ENCODE measurements around the gene PHACTR1.

DNA sequence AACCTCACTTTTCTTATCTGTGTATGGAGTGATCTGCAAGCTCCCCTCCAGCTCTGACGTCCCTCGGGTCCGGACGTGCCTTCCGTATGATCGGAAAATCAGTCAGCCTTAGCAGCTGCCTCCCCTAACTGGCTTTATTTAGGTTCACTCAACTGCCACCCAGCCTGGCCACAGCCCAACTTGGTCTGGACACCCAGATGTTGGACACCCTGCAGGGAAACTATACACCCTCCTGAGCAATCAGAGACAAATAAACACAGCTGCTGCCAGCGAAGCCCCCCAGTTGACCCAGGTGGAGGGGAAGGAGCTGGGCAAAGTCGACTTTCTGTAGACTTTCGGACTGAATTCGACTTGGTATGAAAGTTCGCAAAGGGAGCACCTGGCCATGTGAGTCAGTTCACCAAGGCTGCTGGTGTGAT lies 582.8 kb downstream of the PHACTR1 start:
- TF ChIP-seq GABPA (IDR thresholded peaks at IDR 0.05; ENCODE audit: low read depth) (no peak), POLR2AphosphoS5 (IDR thresholded peaks at IDR 0.05; ENCODE audit: low read depth) (no peak), SPI1 (IDR thresholded peaks at IDR 0.05; ENCODE audit: borderline replicate concordance, low read depth) (no peak)
- TF ChIP-seq, protein P1, sequence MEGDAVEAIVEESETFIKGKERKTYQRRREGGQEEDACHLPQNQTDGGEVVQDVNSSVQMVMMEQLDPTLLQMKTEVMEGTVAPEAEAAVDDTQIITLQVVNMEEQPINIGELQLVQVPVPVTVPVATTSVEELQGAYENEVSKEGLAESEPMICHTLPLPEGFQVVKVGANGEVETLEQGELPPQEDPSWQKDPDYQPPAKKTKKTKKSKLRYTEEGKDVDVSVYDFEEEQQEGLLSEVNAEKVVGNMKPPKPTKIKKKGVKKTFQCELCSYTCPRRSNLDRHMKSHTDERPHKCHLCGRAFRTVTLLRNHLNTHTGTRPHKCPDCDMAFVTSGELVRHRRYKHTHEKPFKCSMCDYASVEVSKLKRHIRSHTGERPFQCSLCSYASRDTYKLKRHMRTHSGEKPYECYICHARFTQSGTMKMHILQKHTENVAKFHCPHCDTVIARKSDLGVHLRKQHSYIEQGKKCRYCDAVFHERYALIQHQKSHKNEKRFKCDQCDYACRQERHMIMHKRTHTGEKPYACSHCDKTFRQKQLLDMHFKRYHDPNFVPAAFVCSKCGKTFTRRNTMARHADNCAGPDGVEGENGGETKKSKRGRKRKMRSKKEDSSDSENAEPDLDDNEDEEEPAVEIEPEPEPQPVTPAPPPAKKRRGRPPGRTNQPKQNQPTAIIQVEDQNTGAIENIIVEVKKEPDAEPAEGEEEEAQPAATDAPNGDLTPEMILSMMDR (IDR thresholded peaks at IDR 0.05; ENCODE audit: insufficient read depth, low read length) = no peak
- TF ChIP-seq, protein P2, sequence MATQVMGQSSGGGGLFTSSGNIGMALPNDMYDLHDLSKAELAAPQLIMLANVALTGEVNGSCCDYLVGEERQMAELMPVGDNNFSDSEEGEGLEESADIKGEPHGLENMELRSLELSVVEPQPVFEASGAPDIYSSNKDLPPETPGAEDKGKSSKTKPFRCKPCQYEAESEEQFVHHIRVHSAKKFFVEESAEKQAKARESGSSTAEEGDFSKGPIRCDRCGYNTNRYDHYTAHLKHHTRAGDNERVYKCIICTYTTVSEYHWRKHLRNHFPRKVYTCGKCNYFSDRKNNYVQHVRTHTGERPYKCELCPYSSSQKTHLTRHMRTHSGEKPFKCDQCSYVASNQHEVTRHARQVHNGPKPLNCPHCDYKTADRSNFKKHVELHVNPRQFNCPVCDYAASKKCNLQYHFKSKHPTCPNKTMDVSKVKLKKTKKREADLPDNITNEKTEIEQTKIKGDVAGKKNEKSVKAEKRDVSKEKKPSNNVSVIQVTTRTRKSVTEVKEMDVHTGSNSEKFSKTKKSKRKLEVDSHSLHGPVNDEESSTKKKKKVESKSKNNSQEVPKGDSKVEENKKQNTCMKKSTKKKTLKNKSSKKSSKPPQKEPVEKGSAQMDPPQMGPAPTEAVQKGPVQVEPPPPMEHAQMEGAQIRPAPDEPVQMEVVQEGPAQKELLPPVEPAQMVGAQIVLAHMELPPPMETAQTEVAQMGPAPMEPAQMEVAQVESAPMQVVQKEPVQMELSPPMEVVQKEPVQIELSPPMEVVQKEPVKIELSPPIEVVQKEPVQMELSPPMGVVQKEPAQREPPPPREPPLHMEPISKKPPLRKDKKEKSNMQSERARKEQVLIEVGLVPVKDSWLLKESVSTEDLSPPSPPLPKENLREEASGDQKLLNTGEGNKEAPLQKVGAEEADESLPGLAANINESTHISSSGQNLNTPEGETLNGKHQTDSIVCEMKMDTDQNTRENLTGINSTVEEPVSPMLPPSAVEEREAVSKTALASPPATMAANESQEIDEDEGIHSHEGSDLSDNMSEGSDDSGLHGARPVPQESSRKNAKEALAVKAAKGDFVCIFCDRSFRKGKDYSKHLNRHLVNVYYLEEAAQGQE (IDR thresholded peaks at IDR 0.05; ENCODE audit: insufficient replicate concordance, low read depth) = no peak
